ENCODE measurements around the gene CADPS2.
"Not testable (repeated sequence)": the region's sequence is repeated elsewhere in the genome, so short reads cannot be mapped to it uniquely, and the experiment has no call there.

CADPS2 gene

DNA sequence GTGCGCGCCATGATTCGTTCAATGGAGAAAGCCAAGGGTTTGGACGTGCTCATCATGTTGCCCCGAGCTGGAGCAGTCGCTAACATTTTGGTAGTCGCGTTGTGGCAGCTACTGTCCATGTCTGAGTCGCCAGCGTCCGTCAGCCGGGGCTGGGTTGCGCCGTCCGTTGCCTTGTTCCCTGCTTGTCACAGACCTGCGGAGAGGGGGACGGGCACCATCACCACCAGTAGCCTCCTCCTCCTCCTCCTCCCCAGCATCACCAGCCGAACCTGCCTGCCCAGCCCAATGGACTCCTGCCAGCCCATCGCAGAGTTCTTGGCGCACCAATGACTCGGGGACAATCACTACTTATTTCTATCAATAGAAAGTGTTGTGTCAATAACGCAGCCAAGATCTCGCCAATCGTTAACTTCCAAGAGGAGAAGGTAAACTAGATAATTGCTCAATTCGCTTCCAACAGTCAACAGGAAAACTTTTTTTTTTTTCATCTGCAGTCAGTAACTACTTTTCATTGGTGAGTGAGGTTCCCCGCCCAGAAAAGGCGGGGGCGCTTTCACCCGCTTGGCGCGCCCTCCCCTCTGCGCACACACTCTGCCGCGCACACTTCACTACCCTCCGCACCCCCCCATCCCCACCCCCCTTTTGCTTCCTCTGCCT, 581.8 kb downstream of the CADPS2 start, which contains the start of gene FEZF1:
Gene FEZF1 (minus strand): TSS at position 432 of the 657 bp plus-strand sequence. CDS start 313 bp downstream, at position 119.
- DNase-seq, result no peak

DNA sequence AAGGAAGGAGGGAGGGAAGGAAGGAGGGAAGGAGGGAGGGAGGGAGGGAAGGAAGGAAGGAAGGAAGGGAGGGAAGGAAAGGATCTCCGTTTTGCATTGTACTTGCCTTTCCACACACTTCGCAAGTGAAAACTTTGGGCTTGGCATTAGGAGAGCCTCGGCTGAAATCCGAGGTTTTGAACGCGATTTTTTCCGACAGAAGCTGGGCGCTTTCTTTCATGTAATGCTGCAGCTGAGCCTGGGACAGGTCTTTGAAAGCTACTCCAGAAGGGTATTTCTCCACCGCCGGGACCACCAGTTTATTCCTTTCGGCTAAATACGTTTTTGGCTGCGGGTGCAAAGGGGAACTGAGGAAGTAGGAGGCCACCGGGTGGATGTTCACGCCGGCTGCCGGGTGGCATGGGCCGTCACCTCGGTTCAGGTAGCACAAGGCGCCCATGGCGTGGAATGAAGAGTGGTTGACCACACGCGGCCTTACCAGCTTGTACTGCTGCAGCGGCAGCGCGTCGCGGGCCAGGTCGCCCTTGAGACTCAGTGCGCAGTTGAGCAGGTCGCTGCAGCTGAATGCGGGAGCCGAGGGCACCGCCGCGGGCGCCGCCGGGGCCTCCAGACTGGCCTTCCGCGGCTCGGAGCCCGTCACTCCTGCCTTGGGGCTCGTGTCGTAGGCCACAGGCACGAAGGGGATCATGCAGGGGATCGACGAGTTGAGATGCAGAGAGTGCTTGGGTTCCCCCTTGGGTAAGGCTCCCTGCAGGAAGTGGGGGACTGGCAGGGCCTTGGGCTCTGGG, 582.5 kb downstream of the CADPS2 start:
- DNase-seq, result no peak

DNA sequence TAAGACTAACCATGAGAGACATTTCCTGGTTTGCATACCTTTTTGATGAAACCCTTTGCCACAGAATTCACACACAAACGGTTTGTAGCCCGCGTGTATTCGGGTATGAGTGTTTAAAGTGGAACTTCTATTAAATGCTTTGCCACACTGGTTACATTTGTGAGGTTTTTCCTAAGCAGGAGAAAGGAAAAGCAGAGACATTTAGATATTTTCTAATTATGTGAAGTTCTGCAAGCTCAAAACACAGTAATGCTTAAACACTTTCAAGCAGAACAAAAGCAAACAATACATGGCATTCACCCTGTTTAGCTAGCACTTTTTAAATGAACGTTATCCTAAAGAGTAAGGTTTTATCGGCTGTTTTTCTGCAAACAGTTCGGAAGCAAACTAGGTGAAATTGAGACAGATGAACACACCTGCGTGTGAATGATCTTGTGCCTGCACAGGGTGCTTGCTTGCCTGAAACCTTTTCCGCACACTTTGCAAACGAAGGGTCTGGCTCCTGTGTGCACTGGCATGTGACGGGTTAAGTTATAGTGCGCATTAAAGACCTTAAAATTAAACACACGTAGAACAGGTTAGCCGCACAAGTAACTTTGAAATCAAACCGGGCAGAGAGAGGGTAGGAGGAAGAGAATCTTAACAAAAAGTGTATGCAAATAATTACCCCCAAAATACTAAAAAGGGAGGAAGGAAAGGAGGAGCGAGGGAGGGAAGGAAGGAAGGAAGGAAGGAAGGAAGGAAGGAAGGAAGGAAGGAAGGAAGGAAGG, 583.3 kb downstream of the CADPS2 start:
- no peak for DNase-seq

DNA sequence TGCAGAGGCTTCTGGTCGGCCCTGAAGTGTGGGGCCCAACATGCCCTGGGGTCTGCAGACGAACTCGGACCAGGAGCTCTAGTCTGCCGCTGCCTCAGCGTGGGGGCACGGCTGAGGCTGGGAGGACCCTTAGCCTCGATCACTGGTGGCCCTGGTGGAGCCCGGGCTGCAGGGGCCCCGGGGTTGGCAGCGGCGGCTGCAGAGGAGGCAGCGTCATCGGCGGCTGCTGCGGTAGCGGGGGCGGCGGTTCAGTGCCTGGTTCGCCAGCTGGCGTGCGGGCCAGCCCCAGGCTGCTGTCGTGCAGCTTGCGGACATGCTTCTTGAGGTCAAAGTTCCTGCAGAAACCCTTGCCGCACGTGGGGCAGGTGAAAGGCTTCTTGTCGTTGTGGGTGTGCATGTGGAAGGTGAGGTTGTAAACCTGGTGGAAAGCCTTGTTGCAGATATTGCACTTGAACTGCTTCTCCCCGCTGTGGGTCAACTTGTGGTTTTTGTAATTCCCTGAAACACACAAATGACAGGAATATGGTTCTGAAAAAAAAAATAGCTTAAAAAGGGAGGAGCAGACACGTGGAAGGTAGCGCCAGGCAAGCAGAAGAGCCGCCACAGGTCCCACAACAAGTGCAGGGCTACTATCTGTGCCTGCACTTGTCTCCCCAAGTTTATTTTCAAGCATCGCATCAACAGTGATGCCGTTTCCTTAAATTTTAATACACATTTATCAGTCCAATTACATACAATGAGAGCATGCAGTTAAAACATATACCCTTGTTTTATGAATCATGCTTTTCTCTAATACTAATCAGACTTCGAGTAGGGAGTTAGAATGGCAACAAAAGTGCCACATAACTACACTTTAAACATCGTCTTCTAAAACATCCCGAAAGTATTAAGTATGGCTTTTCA, 584.2 kb downstream of the CADPS2 start:
- DNase-seq, result no peak

DNA sequence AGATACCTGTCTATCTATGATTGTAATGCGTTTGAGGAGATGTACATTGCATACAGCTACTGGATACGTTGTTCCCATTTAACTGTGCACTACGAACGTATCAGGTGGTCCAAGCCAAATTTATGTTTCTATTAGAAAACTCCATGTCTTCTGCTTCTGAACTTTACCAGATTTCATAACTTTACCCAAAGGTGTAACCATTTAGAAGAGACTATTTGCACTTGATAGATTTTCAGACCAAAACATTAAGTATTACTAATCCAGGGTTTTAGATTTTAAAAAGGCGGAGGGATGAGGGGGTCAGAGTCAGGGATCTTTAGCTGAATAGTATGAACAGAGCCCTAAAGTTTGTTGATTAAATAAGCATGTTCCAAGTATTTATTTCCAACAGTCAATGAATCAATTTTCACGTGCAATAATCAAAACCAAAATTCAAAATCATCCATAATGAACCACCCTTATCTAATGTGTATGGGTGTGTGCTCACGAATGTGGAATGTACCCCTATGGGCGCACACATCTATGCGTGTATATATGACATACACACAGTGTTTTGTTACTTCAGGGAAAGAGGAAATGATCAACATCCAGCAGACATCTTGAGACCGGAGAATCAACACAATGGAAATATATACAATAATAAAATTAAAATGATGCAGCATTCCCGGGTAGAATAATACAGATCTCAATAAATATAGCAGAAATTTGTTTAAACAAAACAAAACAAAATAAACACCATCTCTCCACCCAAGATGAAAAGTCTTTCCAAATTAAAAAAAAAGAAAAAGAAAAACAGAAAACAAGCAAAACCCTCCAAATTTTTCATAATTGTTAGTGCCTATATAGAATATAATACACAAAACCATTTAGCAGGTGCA, 585.1 kb downstream of the CADPS2 start:
- no peak for DNase-seq

DNA sequence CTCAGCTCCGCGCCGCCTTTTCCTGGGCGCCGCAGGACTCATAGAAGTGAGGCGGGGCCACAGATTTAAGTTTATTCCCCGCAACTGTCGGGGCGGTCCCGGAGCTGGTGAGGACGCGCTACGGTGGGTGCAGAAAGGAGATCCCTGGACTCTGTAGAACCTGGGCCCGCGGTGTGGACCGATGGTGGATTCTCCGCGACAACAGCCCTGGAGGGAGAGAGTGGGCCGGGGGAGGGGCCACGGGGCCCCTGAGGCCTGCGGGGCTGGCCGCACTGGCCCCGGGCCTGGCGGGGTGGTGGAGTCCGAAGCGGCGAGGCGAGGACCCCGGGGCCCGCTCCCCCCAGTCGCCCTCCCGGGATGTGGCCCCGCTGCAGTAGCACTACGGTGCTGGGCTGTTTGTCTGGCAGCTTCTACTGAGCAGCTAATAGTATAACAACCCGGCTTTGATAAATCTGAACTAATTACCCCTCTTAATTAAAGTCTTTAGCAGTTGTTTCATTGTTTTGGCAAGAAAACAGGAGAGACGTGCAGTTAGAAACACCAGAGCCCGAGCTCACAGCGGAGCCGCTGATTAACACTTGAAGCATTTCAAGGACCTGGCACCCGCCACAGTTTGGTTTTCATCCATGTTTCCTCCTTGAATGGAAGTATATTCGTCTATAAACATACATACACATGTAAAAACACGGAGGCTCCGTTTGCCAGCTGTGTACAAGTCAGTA, 585.9 kb downstream of the CADPS2 start:
- DNase-seq, result no peak

DNA sequence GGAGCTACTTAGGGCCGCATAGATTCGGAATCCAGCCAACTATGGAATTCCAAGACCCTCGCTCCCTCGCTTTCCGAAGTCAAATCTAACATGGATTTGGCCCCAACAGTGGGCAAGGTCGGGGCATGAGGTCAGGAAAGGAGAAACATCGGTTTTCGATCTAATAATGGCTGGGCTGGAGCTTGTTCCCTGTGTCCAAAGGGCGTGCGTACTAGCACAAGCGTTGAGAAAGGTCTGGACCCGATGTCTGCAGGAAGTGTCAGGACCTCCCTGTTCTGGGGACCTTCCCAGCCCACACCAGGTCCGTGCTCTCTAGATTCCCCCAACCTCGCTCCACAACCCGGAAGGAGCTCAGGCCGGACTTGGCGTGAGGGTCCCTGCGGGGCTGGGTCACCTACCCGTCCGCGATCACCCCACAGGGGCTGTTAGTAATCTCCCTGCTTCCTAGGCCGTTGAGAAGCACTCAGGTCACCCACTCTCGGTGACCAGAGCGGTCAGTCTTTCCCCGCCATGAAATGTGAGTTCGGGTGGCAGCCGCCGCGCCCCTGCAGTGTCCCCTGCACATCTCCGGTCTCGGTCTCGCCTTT, 586.5 kb downstream of the CADPS2 start:
- DNase-seq, result no peak

DNA sequence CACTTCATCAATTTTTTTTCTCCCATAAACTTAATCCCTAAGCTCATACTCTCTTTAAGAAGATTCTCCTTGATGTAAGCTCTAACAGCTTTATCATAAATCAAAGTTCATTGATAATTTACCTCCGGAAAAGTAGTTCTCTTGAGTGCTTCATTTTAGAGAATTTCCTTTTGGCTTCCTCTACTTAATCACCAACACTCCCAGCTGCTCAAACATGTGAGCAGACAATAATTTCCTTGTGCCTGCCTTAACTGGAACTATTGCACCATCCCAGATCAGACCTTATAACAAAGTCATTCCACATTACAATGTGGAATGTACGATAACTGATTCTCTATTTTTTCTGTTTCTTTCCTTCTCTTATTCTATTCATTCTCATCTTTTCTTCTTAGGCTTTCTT, 587.6 kb downstream of the CADPS2 start:
- no peak for DNase-seq

DNA sequence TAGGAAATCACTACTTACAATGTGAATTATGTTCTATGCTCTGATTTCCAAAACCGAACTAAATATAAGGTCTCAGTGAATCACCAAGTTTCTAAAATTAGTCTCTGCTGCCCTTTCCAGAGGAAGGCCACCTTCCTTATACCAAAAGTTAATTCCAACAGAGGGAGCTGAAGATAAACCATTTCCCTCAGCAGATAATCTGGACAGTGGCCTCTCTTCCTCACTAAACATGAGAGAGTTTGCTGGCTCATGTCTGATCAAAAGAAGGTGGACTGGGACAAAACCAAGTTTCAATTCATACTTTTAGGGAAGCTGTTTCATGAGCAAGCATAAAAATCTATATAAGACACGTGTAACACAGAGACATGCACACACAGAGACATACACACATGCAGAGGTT, 588.1 kb downstream of the CADPS2 start:
- no peak for DNase-seq

DNA sequence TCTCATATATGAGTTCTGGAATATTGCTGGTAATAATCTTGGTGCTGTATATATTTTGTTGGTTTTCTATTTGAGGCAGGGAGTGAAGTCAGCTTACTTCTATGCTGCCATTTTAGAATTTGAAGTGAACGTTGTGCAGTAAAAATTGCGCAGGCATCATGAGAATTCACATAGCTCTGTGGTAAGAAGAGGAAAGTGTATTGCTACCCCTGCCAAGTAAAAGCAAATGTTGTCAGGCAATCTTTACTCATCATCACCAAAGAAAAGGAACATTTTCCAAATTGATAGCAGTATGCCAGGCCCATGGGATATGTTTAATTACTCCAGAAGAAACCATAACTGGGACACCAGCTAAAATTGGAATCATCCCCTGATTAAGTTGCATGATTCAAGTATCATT, 595.1 kb downstream of the CADPS2 start:
- DNase-seq, result no peak

DNA sequence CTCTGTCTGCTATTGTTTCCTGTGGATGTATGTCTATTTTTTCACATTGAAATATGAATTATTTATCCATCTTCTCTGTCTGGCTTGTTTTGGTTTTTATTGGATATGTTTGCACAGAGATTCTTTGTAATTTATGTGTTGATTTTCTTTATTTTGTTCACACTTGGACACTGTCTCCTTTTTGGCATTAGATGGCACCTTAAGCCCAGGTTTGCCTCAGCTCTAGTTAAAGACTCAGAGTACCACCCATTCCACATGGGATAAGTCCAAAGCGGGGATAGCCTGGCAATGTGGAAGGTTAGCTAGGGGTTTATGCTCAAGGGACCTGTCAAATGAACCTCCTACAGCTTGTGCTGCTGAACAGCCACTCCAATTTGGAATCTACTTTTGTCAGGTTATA, 595.8 kb downstream of the CADPS2 start:
- no peak for DNase-seq

DNA sequence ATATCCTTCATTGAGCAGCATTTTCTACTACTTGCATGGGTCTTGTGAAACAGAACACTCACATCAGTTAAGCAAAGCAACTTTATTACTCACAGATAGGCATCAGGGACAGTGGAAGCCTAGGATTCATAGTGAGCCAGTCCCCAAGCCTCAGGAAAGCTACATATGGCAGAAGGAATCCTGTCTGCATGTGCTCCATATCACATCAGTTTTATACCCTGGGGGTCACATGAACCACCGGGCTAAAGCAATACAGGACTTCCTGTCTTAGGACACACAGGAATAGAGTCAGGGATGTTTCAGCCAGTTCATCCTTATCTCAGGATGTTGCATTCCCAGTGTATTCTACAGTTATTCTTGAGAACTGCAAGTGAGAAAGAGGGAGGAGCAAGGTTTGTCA, 596.8 kb downstream of the CADPS2 start:
- DNase-seq, result no peak

DNA sequence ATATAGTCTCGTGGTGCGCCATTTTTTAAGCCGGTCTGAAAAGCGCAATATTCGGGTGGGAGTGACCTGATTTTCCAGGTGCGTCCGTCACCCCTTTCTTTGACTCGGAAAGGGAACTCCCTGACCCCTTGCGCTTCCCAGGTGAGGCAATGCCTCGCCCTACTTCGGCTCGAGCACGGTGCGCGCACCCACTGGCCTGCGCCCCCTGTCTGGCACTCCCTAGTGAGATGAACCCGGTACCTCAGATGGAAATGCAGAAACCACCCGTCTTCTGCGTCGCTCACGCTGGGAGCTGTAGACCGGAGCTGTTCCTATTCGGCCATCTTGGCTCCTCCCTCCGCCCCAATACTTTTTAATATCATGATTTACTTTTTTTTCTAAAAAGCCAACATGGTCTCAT, 601.7 kb downstream of the CADPS2 start:
- DNase-seq, result not testable (repeated sequence)

DNA sequence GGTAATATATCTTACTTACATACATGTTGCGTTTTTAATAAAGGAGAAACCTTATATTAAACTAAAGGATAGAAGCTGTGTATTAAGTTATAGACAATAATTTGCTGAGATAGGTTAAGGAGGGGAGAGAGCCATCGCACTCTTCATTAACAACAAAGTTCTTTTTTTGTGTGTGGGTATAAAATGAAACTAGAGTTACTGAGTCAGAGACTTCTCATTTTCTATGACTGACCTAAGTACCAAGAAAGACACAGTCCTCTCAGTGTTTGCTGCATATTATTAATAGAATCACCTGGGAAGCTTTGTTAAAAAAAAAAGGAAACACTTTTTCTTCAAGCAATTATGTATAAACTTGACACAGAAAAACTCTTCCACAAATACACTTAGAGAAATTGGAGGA, 613.1 kb downstream of the CADPS2 start:
- no peak for DNase-seq

DNA sequence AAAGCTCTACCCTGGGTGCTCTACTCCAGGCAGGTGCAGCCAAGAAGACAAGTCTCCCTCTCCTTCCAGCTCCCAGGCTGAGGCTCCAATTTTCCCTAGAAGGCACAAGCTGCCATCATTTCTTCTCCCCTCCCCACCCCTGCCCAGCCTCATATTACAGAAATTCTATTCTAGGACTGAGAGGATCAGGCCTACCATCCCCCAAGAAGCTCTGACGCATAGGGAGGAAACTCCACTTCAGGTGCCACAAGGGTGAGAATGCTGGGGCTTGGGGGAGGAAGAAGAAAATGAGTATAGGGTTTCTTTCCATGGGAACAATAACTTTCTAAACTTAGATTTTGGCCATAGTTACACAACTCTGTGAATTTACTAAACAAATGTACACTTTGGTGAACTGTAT, 617.0 kb downstream of the CADPS2 start:
- no peak for DNase-seq
